Neural cell (in vitro differentiated cells): ENCODE results near the gene ZSCAN9. TPM values are rescaled to one million over a fixed set of nuclear protein-coding genes. Genes with fewer than 3 reads are reported as not detected.

Source experiments
- H2AFZ ChIP-seq: fragments of 200-600, 300-800 bp; sonication (generic), shearing (Covaris generic); 2 replicates; pipeline ENCODE4 v1.6.0; 2014; ENCODE audit warnings: low read depth, mild to moderate bottlenecking, antibody characterized with exemption, low read length, moderate library complexity
- H3F3A ChIP-seq: fragments of 200-600 bp; shearing (Covaris generic); 2 replicates; pipeline ENCODE4 v1.6.1; 2016; ENCODE audit warnings: mild to moderate bottlenecking, moderate library complexity, mixed read lengths, antibody characterized with exemption, low read length; ENCODE audit not compliant: insufficient read depth, poor library complexity, severe bottlenecking
- H3K27ac ChIP-seq: fragments of 200-600, 300-800 bp; sonication (generic), shearing (Covaris generic); 2 replicates; pipeline ENCODE4 v1.5.1; 2014; ENCODE audit warnings: mild to moderate bottlenecking, low read length, moderate library complexity
- H3K27me3 ChIP-seq: fragments of 300-800, 200-600 bp; sonication (generic), shearing (Covaris generic); 2 replicates; pipeline ENCODE4 v1.6.0; 2014; ENCODE audit warnings: mild to moderate bottlenecking, low read depth, low read length, moderate library complexity; ENCODE audit not compliant: insufficient read depth
- H3K36me3 ChIP-seq: fragments of 300-800, 200-600 bp; sonication (generic), shearing (Covaris generic); 2 replicates; pipeline ENCODE4 v1.5.1; 2014; ENCODE audit warnings: mild to moderate bottlenecking, antibody characterized with exemption, low read length, moderate library complexity; ENCODE audit not compliant: insufficient read depth
- H3K4me2 ChIP-seq: fragments of 300-800, 200-600 bp; sonication (generic), shearing (Covaris generic); 2 replicates; pipeline ENCODE4 v1.6.0; 2014; ENCODE audit warnings: mild to moderate bottlenecking, low read length
- H3K4me3 ChIP-seq: fragments of 300-800, 200-600 bp; sonication (generic), shearing (Covaris generic); 2 replicates; pipeline ENCODE4 v1.5.1; 2014; ENCODE audit warnings: mild to moderate bottlenecking, low read length, moderate library complexity
- H3K79me2 ChIP-seq: fragments of 200-600 bp; shearing (Covaris generic); replicated peaks from 2 replicates; pipeline ENCODE4 v1.6.0; 2014; ENCODE audit warnings: mild to moderate bottlenecking, low read length, moderate library complexity; ENCODE audit not compliant: insufficient read depth
- H3K9ac ChIP-seq: fragments of 300-800, 200-600 bp; sonication (generic), shearing (Covaris generic); 2 replicates; pipeline ENCODE4 v1.6.1; 2016; ENCODE audit warnings: mild to moderate bottlenecking, low read length, mixed read lengths
- H3K9me2 ChIP-seq: fragments of 200-600 bp; shearing (Covaris generic); 2 replicates; pipeline ENCODE4 v1.6.1; 2016; ENCODE audit warnings: mild to moderate bottlenecking, low read length, mixed read lengths; ENCODE audit not compliant: insufficient read depth
- H3K9me3 ChIP-seq: fragments of 200-600, 300-800 bp; sonication (generic), shearing (Covaris generic); 2 replicates; pipeline ENCODE4 v1.6.1; 2016; ENCODE audit warnings: mild to moderate bottlenecking, mixed run types, low read length, moderate library complexity, mixed read lengths
- H4K20me1 ChIP-seq: fragments of 200-600 bp; shearing (Covaris generic); 2 replicates; pipeline ENCODE4 v1.6.1; 2016; ENCODE audit warnings: mild to moderate bottlenecking, mixed run types; ENCODE audit not compliant: insufficient read depth
- CTCF ChIP-seq: fragments of 450-650 bp; IDR thresholded peaks from 2 replicates; pipeline ENCODE4 v1.5.1; 2014; ENCODE audit warnings: antibody characterized with exemption, mild to moderate bottlenecking, moderate library complexity; ENCODE audit not compliant: poor library complexity, severe bottlenecking
- EP300 ChIP-seq: fragments of 450-650 bp; conservative IDR thresholded peaks from 2 replicates; pipeline ENCODE4 v1.6.1; 2014; ENCODE audit warnings: antibody characterized with exemption, mild to moderate bottlenecking, moderate library complexity; ENCODE audit not compliant: poor library complexity, severe bottlenecking
- EZH2 ChIP-seq: fragments of 200-600, 300-800 bp; shearing (Covaris generic), sonication (generic); IDR thresholded peaks from 2 replicates; pipeline ENCODE4 v1.6.1; 2014; ENCODE audit warnings: antibody characterized with exemption, low read length, borderline replicate concordance, mild to moderate bottlenecking; ENCODE audit not compliant: insufficient read depth, poor library complexity, severe bottlenecking
- MXI1 ChIP-seq: fragments of 450-650 bp; conservative IDR thresholded peaks from 2 replicates; pipeline ENCODE4 v1.6.1; 2014; ENCODE audit warnings: antibody characterized with exemption, mild to moderate bottlenecking; ENCODE audit not compliant: poor library complexity, severe bottlenecking
- POLR2AphosphoS5 ChIP-seq: IDR thresholded peaks from 2 replicates; pipeline ENCODE4 v1.6.1; 2012
- RAD21 ChIP-seq: fragments of 450-650 bp; conservative IDR thresholded peaks from 2 replicates; pipeline ENCODE4 v1.6.1; 2014; ENCODE audit warnings: antibody characterized with exemption, mild to moderate bottlenecking, moderate library complexity
- REST ChIP-seq: IDR thresholded peaks from 2 replicates; pipeline ENCODE4 v1.6.1; 2012; ENCODE audit warnings: borderline replicate concordance
- SMC3 ChIP-seq: fragments of 450-650 bp; conservative IDR thresholded peaks from 2 replicates; pipeline ENCODE4 v1.6.1; 2014; ENCODE audit warnings: antibody characterized with exemption, mild to moderate bottlenecking, moderate library complexity; ENCODE audit not compliant: poor library complexity
- TAF1 ChIP-seq: IDR thresholded peaks from 2 replicates; pipeline ENCODE4 v1.6.1; 2012; ENCODE audit warnings: low read depth
- polyA plus RNA-seq: library from polyadenylated mRNA; depleted of rRNA; stranded (reverse); fragments of >200 nt; gene quantifications from 2 replicates; pipeline ENCODE4 v1.2.3, GENCODE V29; 2014

ZSCAN9 gene
- polyA plus RNA-seq, 1 donor from 2014 or later = 102 TPM

GRCh38 chr6:28254121-28254519, 29.0 kb downstream of the ZSCAN9 start:
- Histone ChIP-seq H3F3A (no peaks in the 10 kb centered on the region), H3K4me2 (no peak overlapping the region), H4K20me1 (no peaks in the 10 kb centered on the region), H3K9me3 (no peaks in the 10 kb centered on the region), H3K79me2 (peaks cover 13% of the 10 kb centered on the region), H3K36me3 (no peaks in the 10 kb centered on the region), H3K27me3 (no peaks in the 10 kb centered on the region), H3K9ac (no peak overlapping the region), H3K4me3 (no peak overlapping the region), H2AFZ (no peak overlapping the region), H3K27ac (no peak overlapping the region), H3K9me2 (no peaks in the 10 kb centered on the region)
- TF ChIP-seq MXI1 = no peak
- TF ChIP-seq SMC3 = no peak
- no peak for TF ChIP-seq REST
- no peak for TF ChIP-seq EZH2
- TF ChIP-seq CTCF = no peak
- TF ChIP-seq EP300 = no peak
- no peak for TF ChIP-seq TAF1
- no peak for TF ChIP-seq POLR2AphosphoS5
- no peak for TF ChIP-seq RAD21

- H4K20me1 ChIP-seq = no peaks in the 10 kb centered on the region
- H3K9me2 ChIP-seq = no peaks in the 10 kb centered on the region
- no peaks in the 10 kb centered on the region for H3K79me2 ChIP-seq
- H2AFZ ChIP-seq = no peak overlapping the region
- no peak overlapping the region for H3K27ac ChIP-seq
- no peaks in the 10 kb centered on the region for H3K9me3 ChIP-seq
- no peak overlapping the region for H3K9ac ChIP-seq
- H3K27me3 ChIP-seq = no peaks in the 10 kb centered on the region
- no peaks in the 10 kb centered on the region for H3F3A ChIP-seq
- TF ChIP-seq MXI1 = no peak
- no peak overlapping the region for H3K4me2 ChIP-seq
- H3K36me3 ChIP-seq = no peaks in the 10 kb centered on the region
- H3K4me3 ChIP-seq = no peak overlapping the region
Measured at GRCh38 chr6:28257042-28257441, 32.0 kb downstream of the ZSCAN9 start.
